ENCODE measurements around the gene TRIM42.

- no peak for TF ChIP-seq ARNTL (CRISPR knock-in tag; IDR thresholded peaks at IDR 0.05; ENCODE audit: borderline replicate concordance, low read depth)
- no peak for TF ChIP-seq PPARA (CRISPR knock-in tag; IDR thresholded peaks at IDR 0.05; ENCODE audit: borderline replicate concordance)
- no peak for TF ChIP-seq ZFP3 (CRISPR knock-in tag; IDR thresholded peaks at IDR 0.05)
- no peak for TF ChIP-seq RARB (CRISPR knock-in tag; IDR thresholded peaks at IDR 0.05)
- TF ChIP-seq PATZ1 (CRISPR knock-in tag; IDR thresholded peaks at IDR 0.05; ENCODE audit: borderline replicate concordance), result no peak
- no peak for TF ChIP-seq ESRRG (CRISPR knock-in tag; IDR thresholded peaks at IDR 0.05)
- TF ChIP-seq OSR1 (CRISPR knock-in tag; IDR thresholded peaks at IDR 0.05), result no peak
- TF ChIP-seq ZNF70 (CRISPR knock-in tag; IDR thresholded peaks at IDR 0.05), result no peak
Observed at GRCh38 chr3:140636406-140637138, 41.3 kb upstream of the TRIM42 start.

Measured in SK-N-SH treated with all-trans-retinoic acid at 6 μM for 48 hours (cell line).